DOHH2 (cell line): Measurements from ENCODE around the gene TNIP2.

ENCODE experiments used
- CTCF ChIP-seq: fragments of 200-600 bp; sonication (generic); IDR thresholded peaks from one replicate; pipeline ENCODE4 v1.5.1; 2014; ENCODE audit warnings: antibody characterized with exemption, mild to moderate bottlenecking, low read depth, low read length; ENCODE audit not compliant: poor library complexity, severe bottlenecking
- EZH2phosphoT487 ChIP-seq: fragments of 200-600 bp; sonication (generic); IDR thresholded peaks from 2 replicates; pipeline ENCODE4 v1.6.1; 2017; ENCODE audit warnings: borderline replicate concordance, mild to moderate bottlenecking, antibody characterized with exemption, low read length, moderate library complexity, mixed read lengths

- TF ChIP-seq CTCF: no peak
- no peak for TF ChIP-seq EZH2phosphoT487
Measured at GRCh38 chr4:2745981-2746806, 9.9 kb downstream of the TNIP2 start.
